Esophagus squamous epithelium (tissue), 5 donors: Measurements from ENCODE around the gene SCLY. TPM values are rescaled to one million over a fixed set of nuclear protein-coding genes. Genes with fewer than 3 reads are reported as not detected.

Experiments used
- DNase-seq: peaks from one replicate; lab custom pipeline; 2025; lab: John Stamatoyannopoulos, UW
- H3K27ac ChIP-seq, 4 donors: fragments of 200-600 bp; sonication (generic); one replicate each; pipeline ENCODE4 v1.5.1; 2016 to 2019; ENCODE audit warnings: mild to moderate bottlenecking in 1 of 4
- H3K27me3 ChIP-seq, 4 donors: fragments of 200-600 bp; sonication (generic); 1 replicate in 3 of 4; 2 replicates in 1 of 4; pipeline versions ENCODE4 v1.5.1 to v1.6.0; 2017 to 2021; ENCODE audit warnings: antibody characterized with exemption in 1 of 4
- H3K36me3 ChIP-seq, 3 donors: fragments of 200-600 bp; sonication (generic); one replicate each; pipeline ENCODE4 v1.5.1; 2016 to 2019
- H3K4me1 ChIP-seq, 3 donors: fragments of 200-600 bp; sonication (generic); one replicate each; pipeline ENCODE4 v1.5.1; 2017 to 2019
- H3K4me3 ChIP-seq, 4 donors: fragments of 200-600 bp; sonication (generic); 1 replicate in 3 of 4; 2 replicates in 1 of 4; pipeline ENCODE4 v1.5.1; 2016 to 2019; ENCODE audit warnings: mild to moderate bottlenecking in 2 of 4, moderate library complexity in 1 of 4
- H3K9me3 ChIP-seq, 3 donors: fragments of 200-600 bp; sonication (generic); one replicate each; pipeline ENCODE4 v1.5.1; 2016 to 2019
- CTCF ChIP-seq, 6 experiments: fragments of 450-650 bp in 4 of 6; fragments of 200-600 bp in 2 of 6; sonication (generic) in 2 of 6; IDR thresholded peaks; one replicate each; pipeline ENCODE4 v1.5.1; 2016 to 2019; ENCODE audit warnings: antibody characterized with exemption in 6 of 6, mild to moderate bottlenecking in 4 of 6, moderate library complexity in 4 of 6
- POLR2A ChIP-seq, 4 donors: fragments of 450-650 bp; IDR thresholded peaks; one replicate each; pipeline ENCODE4 v1.6.1; 2017; ENCODE audit warnings: antibody characterized with exemption in 4 of 4, mild to moderate bottlenecking in 4 of 4, moderate library complexity in 3 of 4
- WGBS, 2 donors: methylation state at CpG; one replicate each; pipeline ENCODE4 v1.1.5; 2018; 5-methylcytosine and 5-hydroxymethylcytosine counted together
- intact Hi-C: fragments of 100-400 bp; cut with DNase I; formaldehyde crosslinking; loops from one replicate; pipeline ENCODE4 v1.15.0; 2022
- total RNA-seq, 4 donors: library from RNA; depleted of rRNA; stranded (reverse); fragments of >200 nt; gene quantifications; one replicate each; pipeline ENCODE4 v1.1.0, GENCODE V29; 2016
- donor health status: DM: yes; HTN: yes; CAD: no.

Gene SCLY
- total RNA-seq, 4 donors from 2014 or later: 3.0 to 14.0 (median 11.4) TPM

GRCh38 chr2:238095143-238095542 is 34.3 kb downstream of the SCLY start:
- WGBS, 2 donors: 86 to 94% methylated on average over 4 to 7 of the region's 7 CpGs
- Histone ChIP-seq H3K27ac (no peak overlapping the region), H3K9me3 (no peaks in the 10 kb centered on the region), H3K36me3 (no peaks in the 10 kb centered on the region), H3K4me1 (peaks cover 0 to 14% (median 0%) of the 10 kb centered on the region in 3 donors), H3K27me3 (no peaks in the 10 kb centered on the region), H3K4me3 (no peak overlapping the region)
- DNase-seq: no peak
- TF ChIP-seq POLR2A (IDR thresholded peaks at IDR 0.05) (no peak), CTCF (IDR thresholded peaks at IDR 0.05) (no peak)
- intact Hi-C loops: no loop called here

GRCh38 chr2:238096311-238097011 is 35.7 kb downstream of the SCLY start:
- Histone ChIP-seq H3K9me3 (no peaks in the 10 kb centered on the region), H3K36me3 (no peaks in the 10 kb centered on the region), H3K27me3 (no peaks in the 10 kb centered on the region), H3K27ac (no peak overlapping the region), H3K4me1 (peaks cover 0 to 14% (median 0%) of the 10 kb centered on the region in 3 donors), H3K4me3 (no peak overlapping the region)
- WGBS, 2 donors: 46 to 71% methylated on average over 8 to 16 of the region's 22 CpGs
- intact Hi-C loops: no loop called here
- no peak for TF ChIP-seq CTCF (IDR thresholded peaks at IDR 0.05)
- no peak for TF ChIP-seq POLR2A (IDR thresholded peaks at IDR 0.05)
- DNase-seq: no peak

GRCh38 chr2:238097201-238097987 is 36.6 kb downstream of the SCLY start:
- Histone ChIP-seq H3K27me3 (no peaks in the 10 kb centered on the region), H3K4me1 (peaks cover 0 to 14% (median 0%) of the 10 kb centered on the region in 3 donors), H3K4me3 (no peak overlapping the region), H3K9me3 (no peaks in the 10 kb centered on the region), H3K36me3 (no peaks in the 10 kb centered on the region), H3K27ac (no peak overlapping the region)
- WGBS, 2 donors: 78 to 86% methylated on average over 13 of the region's 19 CpGs
- TF ChIP-seq POLR2A (IDR thresholded peaks at IDR 0.05): no peak
- TF ChIP-seq CTCF (IDR thresholded peaks at IDR 0.05): no peak
- intact Hi-C loops: no loop called here
- no peak for DNase-seq

- Histone ChIP-seq H3K9me3 (no peaks in the 10 kb centered on the region), H3K27ac (peak overlapping the region in 2 of 4 donors; percentile 54 to 69), H3K4me1 (peaks cover 0 to 14% (median 0%) of the 10 kb centered on the region in 3 donors), H3K4me3 (no peak overlapping the region), H3K27me3 (no peaks in the 10 kb centered on the region), H3K36me3 (no peaks in the 10 kb centered on the region)
- no peak for TF ChIP-seq CTCF (IDR thresholded peaks at IDR 0.05)
- no peak for TF ChIP-seq POLR2A (IDR thresholded peaks at IDR 0.05)
- DNase-seq: no peak
- intact Hi-C loops: no loop called here
- WGBS, 2 donors: 44 to 74% methylated on average over 10 to 12 of the region's 37 CpGs
These were observed 37.4 kb downstream of the SCLY start for GRCh38 chr2:238097988-238098871.
